Effector CD4-positive, alpha-beta T cell (primary cell): Measurements from ENCODE around the gene ACVR1B.
A peak's percentile ranks its signal among the peaks of the same experiment; 100 is the strongest.

Experiments used
- DNase-seq: peaks from one replicate; pipeline ENCODE4 v3.0.0-alpha.2; 2020

ACVR1B gene

DNA sequence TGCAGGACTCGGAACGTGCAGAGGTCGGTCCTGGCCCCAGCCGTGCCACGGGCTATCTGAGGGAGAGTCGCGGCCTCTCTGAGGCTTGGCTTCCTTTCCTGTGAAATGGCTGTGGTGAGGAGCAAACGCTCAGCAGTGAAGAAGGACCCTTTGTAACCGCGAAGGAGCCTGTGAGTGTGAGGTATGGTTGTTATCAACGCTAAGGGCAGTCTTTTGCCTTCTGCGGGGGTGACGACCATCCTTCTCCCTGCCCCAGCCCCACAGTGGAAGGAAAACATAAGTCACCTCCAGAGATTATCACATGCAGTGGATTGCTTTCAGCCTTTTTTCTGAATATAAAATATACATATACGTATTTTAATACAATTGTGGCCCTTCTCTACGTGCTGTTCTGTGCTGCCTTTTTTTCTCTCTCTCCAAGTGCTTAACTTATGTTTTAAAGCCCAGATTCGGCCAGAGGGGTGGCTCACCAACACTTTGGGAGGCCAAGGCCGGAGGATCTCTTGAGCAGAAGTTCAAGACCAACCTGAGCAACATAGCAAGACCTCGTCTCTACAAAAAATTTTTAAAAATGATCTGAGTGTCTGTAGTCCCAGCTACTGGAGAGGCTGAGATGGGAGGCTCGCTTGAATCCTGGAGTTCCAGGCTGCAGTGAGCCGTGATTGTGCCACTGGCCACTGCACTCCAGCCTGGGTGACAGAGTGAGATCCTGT lies 72.6 kb downstream of the ACVR1B start:
- DNase-seq, result no peak

DNA sequence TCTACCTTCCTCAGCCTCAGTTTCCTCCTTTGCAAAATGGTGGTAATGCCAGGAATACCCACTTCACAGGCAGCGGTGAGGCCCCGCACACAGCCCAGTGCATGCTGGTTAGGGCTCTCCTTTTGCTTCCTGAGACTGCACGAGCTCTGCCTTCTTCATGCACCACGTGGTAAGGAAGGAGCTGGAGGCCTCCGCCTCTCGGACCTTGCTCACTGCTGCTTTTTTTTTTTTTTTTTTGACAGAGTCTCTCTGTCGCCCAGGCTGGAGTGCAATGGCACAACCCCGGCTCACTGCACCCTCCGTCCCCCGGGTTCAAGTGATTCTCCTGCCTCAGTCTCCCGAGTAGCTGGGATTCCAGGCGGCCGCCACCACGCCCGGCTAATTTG lies 73.3 kb downstream of the ACVR1B start:
- no peak for DNase-seq

DNA sequence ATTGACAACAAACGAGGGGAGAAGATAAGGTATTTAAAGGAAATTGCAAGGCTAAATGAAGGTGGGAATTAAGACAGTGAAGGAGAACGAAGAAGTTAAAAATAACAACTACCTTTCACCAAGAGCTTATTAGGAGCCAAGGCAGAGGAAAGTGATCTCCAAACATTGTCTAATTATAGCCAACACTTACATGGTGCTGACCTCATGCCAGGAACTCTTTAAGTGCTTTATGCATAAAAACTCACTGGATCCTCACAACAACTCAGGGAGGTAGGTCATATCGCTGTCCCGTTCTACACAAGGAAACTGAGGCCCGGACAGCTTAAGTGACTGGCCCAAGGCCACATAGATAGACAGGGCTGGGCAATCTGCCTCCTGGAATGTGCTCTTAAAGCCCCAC lies 74.8 kb downstream of the ACVR1B start:
- DNase-seq, result no peak

DNA sequence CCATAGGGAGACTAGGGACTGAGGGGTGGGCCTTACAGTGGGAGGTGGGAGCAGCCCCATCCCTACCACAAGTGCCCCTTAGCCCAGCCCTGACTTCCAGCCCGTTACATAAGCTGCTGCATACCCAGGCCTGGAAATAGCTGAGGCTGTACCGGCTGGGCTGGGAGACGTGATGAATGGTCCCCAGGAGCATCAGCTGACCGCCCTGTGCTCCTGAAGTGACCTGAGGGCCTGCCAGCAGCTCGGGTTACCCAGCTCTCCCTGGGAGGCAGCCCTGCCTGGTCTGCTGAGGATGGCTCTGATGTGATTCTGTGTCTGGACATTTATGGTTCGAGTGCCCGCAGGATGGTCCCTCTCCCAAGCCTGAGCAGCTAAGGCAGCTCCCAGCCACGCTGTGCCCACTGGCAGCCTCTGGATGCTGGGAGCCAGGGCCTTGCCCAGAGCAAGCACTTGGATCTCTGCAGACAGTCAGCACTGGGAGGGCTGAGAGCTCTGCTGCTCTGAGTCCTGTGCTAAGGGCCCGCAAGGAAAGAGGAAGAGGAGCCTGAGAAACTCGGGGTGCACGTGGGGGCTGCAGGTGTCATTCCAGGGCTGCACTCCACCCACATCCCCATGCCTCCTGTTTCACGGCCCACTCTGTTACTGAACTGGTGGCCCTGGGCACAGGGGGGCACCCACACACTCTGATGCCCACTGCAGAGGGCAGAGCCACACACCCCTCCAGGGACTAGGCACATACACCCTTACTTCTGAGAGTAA lies 75.8 kb downstream of the ACVR1B start:
- DNase-seq, result no peak

DNA sequence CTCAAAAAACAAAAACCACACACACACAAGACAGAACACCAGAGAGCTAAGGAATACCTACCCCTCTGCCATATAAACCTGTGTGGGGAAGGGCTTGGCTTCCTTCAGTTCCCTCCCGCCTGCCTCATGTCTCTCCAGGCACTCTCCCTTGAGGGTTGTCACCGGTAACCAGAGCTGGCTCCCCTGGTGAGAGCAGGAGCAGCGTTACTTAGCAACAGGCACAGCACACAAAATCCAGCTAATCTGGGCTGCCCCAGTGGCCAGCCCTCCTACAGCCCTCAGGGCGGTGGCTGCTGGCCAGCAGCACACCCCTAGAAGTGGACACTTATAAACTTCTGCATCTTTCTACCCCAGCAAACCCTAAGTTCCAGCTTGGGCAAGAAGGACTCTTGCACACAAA lies 78.2 kb downstream of the ACVR1B start:
- no peak for DNase-seq

DNA sequence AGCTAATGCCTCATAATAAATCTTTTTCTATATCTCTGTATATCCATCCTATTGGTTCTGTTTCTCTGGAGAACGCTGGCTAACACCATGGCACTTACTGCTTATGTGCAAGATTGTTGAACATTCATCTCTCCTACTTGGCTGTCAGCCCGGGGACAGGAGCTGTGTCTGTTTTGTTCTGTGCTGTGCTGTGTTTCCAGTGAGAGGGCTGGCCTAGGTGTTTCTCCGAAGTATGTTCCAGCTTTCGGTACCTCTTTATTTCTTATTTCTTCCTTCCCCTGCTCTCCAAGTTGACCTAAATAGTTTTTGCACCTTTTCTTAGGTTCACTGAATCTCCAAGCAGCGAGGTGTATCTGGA lies 80.9 kb downstream of the ACVR1B start:
- DNase-seq, result no peak

DNA sequence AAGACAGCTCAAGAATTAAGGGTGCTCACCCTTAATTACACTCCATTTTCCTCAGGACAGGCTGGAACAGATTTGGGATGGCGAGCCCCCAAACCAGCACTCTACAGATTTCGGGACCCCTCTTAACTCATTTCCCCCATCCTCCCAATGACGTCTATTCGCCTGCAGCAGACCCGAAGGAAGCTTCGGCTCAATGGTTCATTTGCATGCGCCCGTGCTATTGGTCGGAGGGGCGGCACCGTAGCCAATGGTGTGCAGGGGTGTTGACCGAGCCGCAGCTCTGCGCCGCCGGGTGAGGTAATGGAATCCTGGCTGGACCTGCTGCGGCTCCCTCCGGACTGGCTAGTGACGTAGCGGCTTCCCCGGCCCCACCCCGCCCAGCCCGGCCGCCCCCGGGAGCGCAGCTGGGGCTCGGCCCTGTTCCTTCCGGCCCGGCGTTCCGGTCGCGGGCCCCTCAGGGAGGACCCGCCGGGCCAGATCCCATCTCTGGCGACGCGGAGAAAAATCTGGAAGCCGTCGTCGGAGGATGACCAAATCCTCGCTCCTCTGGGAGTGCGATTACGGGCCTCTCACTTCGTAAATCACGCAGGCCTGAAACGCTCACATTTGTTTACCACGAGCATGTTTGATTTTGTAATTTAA lies 81.4 kb downstream of the ACVR1B start:
- DNase-seq, result peak; percentile 88

DNA sequence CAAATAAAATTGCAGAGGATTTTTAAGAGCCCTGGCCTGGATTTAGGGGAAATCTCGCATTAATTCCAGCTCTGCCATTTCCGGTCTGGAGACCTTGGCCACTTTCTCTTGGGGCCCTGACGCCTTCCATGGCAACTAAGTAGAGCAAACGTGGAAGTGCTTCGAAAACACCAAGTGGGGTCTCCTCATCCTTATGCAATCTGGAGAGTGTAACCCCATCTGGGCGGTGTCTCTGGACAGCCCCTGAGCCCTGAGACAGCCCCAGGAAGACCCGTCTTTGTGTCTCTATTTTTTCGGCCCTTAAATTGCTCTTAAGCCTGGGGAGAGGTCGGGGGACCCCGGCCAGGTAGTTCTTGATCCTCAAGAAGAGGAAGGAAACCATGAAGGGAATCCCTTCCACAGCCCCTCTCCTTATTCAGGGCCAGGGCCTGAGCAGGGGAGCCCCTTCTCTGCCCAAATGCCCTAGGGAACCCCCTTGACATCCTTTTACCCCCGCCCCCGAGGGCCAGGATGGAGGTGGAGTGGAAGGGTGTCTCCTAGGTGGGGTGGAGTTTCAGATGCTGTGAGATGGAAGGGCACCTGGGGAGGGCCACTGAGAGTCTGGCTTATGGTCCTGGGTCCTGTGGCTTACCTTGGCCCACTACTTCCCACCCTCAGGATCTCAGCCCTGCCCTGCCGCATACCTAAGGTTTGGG lies 82.1 kb downstream of the ACVR1B start:
- no peak for DNase-seq

DNA sequence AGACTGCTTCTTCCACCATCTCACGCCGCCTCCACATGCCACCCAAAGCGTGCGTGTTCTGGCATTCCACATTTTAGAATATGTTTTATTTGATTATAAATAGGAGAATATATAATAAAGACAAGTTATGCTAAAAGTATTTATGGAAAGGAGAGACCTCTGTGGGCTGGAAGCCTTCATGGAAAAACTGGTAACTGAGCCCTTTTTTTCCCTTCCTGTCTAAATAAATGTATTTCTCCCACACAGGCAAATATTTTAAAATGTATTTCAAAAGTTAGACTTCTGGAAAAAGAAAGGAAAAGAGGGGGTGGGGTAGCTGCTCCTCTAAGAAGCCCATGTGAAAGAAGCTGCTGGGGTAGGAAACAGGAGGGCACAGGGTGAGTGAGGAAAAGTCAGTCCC lies 83.7 kb downstream of the ACVR1B start:
- DNase-seq, result no peak

DNA sequence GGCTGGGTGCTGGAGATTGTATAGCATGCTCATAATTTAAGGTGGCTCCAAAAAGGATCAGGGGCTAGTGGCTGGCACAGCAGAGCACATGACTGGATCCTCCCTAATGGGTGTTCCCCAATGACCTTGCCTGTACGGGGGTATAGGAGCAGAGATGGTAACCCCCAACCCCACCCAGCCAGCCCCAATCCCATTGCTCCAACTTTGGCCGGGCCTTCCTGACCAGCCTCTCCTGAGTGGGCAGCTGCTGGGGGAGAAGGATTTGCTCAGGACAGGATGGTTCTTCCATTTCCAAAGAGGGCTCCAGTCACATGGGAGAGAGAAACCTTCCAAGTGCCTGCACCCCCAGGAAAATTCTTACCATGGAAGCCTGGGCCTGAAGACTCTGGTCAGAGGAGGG lies 84.4 kb downstream of the ACVR1B start:
- DNase-seq, result no peak

DNA sequence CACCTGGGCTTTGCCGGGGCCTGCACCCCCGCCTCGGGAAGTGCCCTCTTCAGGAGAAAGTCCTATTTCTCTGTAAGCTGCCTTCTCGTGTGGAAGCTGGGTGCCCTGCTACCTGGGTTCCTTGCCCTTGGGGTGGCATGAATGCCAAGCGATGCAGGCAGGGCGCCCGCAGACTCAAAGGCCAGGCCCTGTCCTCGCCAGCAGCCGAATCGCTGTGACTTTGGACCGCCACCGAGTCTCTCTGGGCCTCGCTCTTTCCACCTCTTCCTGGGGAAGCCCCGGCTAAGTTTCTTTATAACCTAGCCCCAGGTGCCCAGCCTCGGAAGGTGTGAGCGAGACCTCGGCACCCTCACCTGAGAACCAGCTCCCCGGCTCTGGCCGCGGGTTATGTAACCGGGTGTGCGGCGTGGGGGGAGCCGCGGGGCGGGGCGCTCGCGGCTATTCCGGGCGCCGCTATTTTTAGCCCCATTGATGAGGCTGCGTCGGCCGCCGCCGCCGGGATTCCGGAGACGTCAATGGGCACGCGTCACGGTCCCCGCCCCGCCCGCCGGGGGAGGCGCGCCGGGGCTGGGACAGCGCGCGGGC lies 85.2 kb downstream of the ACVR1B start:
- DNase-seq, result peak; percentile 86

DNA sequence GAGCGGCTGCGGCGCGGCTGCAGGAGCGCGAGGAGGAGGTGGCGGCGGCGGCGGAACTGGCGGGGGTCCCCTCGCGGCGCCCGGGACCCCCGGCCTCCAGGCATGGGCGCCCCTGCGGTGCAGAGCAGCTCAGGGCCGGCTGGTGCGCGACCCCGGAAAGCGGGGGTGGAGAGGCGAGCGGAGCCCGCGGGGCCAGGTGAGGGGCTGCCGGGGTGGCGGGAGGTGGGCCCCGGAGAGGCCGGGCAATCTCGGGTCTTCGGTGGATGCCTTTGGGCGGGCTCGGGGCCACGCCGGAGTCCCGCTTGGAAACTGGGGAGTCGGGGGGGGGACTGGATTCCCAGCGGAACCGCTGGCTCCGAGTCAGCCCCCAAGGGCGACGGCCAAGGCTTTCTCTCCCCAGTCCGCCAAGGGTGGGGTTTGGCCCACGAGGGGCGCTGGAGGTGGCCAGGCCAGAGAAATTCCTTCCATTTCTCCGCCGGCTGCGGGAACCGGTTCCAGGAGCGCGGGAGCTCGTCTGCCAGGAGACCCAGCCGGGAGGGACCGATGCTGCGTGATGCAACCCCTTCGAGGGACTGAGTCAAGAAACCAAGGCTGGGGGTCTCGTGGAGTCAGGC lies 85.9 kb downstream of the ACVR1B start:
- DNase-seq, result no peak

DNA sequence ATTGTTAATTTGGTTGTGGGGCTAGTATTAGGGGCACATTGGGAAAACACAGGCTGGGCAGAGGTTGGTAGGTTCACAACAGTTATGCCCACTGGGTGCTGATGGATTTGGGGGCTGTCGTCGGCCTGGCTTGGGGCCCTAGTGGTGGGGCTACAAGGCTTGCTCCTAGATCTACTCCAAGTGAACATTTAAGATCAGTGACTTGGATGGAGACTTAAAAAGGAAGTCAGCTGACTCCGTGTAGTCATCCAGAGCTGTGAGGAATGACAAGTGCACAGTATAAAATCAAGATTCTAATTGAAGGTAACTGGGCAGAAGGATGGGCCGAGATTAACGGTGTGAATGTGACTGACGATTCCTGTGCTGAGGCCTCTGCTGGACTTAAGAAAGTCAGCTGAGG lies 86.9 kb downstream of the ACVR1B start:
- no peak for DNase-seq

DNA sequence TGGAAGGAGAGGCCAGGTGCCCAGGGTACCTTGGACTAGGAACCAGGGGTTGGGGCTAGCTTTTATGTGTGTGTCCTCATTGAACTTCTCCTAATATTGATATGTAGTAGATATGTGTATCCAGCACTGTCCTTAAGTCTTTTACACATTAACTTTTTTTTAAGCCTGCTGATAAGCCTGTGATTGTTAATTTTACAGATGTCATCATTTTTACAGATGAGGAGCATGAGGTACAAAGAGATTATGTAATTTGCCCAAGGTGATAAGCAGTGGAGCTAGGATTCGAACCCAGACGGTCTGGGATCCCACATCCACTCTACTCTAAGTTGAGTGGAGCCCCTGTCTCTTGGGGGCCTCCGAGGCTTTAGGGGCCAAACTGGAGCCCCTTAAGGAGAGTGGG lies 89.5 kb downstream of the ACVR1B start:
- DNase-seq, result no peak

DNA sequence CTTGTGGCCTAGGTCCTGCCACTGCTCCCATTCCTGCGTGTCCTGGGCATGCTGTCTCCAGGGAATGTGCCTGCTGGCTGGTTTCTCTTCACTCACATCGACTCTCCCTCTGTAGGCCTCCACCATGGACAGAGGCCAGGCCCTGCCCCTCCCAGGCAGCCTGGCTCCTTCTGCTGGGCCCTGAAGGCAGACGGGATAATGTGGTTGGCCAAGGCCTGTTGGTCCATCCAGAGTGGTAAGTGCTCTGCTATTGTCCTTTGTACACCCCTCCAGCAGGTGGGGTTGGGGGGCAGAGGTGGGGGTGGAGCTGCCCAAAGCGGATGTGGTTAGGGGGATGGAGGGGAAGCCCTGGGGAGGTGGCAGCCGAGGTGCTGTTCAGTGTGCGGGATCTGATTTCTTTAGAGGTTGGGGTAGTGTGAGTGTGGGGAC lies 90.2 kb downstream of the ACVR1B start:
- DNase-seq, result no peak

DNA sequence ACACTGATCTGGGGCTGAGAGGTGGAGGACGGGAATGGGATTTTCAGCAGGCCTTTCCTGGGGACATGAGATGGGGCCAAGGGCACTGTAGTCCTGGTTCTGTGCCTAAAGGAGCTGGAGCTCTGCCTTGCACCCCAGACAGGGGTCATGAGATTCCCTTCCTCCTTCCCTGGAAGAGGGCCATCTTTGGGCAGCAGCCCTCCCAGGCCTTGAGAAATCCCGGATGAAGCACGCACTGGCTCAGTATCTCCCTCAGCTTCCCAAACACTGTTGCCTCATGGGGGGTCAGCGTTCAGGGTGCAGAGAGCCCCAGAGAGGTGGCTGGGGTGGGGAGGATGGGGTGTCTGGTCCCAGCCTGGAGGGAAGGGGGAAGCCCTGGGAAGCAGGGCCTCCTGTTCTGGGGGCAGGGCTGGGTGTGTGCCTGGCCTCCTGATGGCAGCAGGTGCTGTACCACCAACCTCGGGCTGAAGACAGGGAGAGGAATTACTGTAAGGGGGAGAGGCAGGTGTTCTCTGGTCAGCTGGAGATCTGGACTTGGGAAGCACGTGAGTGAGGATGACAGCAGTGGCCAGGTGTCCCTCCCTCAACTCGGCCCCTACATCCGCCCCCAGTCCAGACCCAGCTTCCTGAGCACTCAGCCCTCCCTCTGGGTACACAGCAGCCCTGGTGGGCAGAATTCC lies 91.3 kb downstream of the ACVR1B start:
- DNase-seq, result no peak

DNA sequence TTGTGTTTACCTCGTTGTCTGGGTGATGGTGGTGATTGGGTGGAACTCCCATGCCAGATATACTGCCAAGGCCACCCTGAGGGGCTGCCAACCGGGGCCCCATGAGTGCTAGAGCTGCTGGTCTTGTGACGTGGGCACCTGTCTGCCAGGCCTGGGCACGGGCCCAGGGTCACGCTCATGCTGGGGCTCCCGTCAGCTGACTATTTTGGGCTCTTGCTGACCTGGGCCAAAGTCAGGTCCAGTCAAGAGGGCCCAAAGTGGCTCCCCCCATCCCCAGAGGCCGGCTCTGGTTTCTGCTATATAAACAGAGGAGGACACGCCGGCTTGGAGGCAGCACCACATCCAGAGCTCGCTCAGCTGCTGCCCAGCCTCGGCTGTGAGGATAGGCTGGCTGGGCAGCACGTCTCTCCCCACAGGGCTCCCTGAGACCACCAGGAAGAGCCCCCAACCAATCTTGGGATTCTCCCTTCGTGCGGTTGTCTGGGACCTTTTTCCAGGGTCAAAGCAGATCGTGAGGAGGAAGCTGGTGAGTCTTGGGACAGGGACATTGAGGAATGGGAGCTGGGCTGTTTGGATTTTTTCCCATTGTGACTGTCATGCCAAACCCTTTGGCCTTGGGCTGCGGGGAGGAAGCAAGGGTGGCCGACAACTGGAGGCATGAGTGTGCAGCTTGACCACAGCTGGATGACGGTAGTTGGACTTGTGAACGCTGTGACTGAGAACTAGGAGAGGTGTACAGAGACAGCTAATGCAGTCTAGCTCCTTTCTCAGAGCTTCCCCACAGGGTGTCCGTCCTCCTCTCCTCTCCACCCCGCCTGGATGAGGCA lies 92.1 kb downstream of the ACVR1B start:
- no peak for DNase-seq

DNA sequence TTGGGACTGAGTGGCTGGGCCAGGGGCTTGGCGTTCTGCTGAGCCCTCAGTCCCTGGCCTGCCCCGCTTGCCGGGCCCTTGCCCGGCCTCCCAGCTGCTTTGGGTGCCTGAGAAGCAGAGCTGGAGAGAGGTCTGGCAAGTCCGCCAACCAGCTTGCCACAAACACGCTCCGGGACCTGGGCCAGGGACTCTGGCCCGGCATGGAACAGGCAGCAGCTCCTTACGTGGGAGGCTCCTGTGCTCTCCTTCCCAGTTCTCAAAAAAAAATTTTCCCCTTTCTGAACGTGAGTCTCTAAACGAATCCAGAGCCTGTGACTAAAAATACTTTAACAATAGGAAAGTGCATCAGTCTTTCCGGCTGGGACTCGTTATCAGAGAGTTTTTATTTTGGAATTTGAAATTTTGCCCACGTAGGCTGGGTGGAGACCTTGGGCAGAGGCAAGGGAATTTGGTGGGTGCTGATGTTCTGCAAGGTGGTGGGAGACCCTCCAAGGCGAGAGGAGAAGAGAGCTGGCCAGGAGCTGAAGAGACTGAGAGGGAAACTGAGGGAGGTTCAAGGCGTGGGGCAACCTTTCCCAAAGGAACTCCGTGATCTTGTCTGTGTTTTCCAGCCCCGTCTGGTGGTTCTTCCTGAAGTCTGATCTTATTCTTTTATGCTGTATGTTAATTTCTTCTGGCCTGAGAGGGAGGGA lies 92.9 kb downstream of the ACVR1B start:
- no peak for DNase-seq

DNA sequence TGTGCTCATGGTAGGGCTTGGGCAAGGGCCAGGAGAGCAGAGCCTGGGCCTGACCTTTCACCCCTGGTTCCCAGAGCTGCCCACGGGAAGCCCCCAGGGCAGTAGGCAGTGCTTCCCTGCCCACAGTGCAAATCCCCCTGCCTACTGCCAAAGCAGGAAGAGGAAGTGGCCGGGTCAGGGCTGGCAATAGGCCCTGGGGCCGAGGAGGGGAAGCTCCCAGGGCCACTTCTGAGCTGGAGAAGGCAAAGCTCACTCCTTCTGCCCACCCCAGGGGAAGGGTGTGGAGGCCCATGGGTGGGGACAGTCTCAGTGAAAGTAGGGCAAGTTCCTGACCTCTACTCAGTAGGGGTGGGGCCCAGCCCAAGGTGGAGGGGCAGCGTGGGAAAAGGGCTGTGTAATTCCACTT lies 94.3 kb downstream of the ACVR1B start:
- no peak for DNase-seq
